GM12864 (cell line): ENCODE results near the gene MORN1.

Source experiments
- DNase-seq: peaks from one replicate; pipeline ENCODE4 v3.0.0-alpha.2; 2011; ENCODE audit warnings: low read depth
- H3K4me3 ChIP-seq: 2 replicates; pipeline ENCODE4 v1.5.1; 2011; ENCODE audit warnings: mild to moderate bottlenecking, low read depth, low read length, control low read depth
- CTCF ChIP-seq: IDR thresholded peaks from 2 replicates; pipeline ENCODE4 v1.5.1; 2011; ENCODE audit warnings: low read depth, mild to moderate bottlenecking, moderate library complexity, low read length, control low read depth, inconsistent platforms; ENCODE audit errors: missing control alignments

MORN1 gene

DNA sequence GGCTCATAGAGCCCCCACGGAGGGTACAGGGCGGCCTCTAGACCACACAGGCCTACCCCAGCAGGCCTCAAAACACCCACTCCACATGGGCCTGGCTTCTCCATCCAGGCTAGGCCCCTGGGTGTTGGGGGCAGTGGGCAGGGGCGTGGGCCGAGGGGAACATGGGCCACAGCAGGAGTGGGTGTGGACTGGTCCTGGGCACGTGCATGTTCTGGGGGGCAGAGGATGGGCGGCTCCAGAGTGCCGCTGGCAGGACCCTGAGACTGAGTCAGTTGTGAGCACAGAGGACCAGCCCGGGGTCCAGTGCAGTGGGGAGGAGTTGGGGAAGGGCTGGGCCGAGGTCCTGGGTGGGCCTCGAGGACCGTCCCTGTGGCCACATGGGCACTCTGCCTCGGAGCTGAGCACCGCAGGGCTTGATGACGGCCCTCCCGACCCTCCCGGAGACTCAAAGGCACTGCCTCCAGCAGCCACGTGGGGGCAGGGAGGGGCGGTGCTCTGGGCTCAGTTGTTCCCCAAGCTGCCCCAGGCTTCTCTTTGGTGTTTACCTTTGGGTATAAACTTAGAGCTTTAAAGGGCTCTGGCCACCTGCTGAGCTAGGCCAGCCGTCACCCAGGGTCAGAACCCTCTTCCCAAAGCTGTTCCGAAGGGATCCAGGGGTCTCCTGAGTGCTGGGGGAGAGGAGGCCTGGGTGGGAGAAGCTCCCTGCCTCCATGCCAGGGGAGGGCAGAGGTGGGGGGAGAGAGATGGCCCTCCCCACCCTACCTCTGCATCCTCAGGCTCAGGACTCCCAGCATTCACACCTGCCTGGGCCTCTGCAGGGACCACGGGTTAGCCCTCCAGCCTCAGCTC lies 79.9 kb downstream of the MORN1 start:
- DNase-seq = no peak

GRCh38 chr1:2310332-2311183 lies 80.8 kb downstream of the MORN1 start:
- TF ChIP-seq CTCF = no peak

More for the DNA sequence above, 79.9 kb downstream of the MORN1 start:
- H3K4me3 ChIP-seq = no peak overlapping the region
- peak; percentile 58 for TF ChIP-seq CTCF

DNA sequence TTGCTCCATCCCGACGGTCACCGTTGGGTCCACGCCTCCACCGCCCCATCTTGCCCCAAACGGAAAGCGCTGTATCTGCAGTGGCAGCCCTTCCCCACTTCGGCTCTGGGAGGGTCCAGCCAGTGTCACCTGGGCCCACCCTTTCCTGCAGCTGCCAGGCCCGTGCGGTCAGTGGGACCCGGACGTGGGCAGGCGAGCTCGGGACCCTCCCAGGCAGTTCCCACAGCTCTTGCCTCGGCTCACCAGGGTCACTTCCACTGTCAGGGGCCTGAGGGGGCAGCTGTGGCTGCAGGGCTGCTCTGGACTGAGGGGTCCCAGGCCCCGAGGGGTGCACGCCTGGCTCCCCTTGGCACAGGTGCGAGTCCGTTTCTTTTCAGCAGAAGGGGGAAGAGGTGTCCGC lies 82.5 kb downstream of the MORN1 start:
- H3K4me3 ChIP-seq = no peak overlapping the region
- no peak for DNase-seq
- no peak for TF ChIP-seq CTCF

More at GRCh38 chr1:2310332-2311183, 80.8 kb downstream of the MORN1 start:
- H3K4me3 ChIP-seq = no peak overlapping the region
- DNase-seq = no peak

- no peak for TF ChIP-seq CTCF
These were observed 83.4 kb downstream of the MORN1 start for GRCh38 chr1:2307972-2308371.

DNA sequence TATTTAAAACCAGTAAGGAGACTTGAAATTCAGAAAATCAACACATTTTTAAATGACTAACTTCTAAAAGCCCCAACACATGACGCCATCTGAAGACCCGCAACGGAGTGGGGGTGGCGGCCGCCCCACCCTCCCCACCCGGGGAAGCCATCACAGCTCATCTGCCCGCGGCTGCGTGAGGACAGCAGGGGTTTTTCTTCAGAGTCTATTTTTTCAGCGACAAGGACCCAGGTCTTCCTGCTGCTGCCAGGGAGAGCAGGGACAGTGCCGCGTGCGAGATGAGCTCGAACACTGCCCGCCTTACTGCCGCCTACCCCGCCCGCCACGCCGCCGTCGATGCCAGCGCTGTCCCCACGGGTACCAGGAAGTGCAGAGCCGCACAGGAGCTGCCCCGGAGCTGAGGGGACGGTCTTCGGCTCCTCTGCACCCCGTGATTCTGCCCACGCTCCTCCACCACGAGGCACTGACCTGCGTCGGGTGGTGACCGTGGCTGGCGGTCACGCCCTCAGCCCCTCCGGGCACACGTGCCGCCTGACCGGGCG lies 84.2 kb downstream of the MORN1 start:
- TF ChIP-seq CTCF = no peak
- H3K4me3 ChIP-seq = no peak overlapping the region
- no peak for DNase-seq

More at GRCh38 chr1:2307972-2308371, 83.4 kb downstream of the MORN1 start:
- DNase-seq = no peak
- H3K4me3 ChIP-seq = no peak overlapping the region

- TF ChIP-seq CTCF = no peak
- no peak overlapping the region for H3K4me3 ChIP-seq
- DNase-seq = no peak
These were observed 85.0 kb downstream of the MORN1 start for GRCh38 chr1:2306151-2306978.
